H54 (cell line): Measurements from ENCODE around the gene IFT88.

Experiments
- DNase-seq: peaks from one replicate; pipeline ENCODE4 v3.0.0; 2011; ENCODE audit warnings: low spot score, mixed read lengths; ENCODE audit not compliant: insufficient read length
- FAIRE-seq: peaks from 3 replicates; lab custom pipeline; 2011; peaks lifted over from hg19 to GRCh38; lab: Jason Lieb, UNC
- POLR2A ChIP-seq: IDR thresholded peaks from 2 replicates; pipeline ENCODE4 v1.6.1; 2011; ENCODE audit warnings: low read depth, mild to moderate bottlenecking, low read length

The IFT88 gene

GRCh38 chr13:20702530-20702914 is 135.6 kb downstream of the IFT88 start:
- DNase-seq (no peak), FAIRE-seq (no peak)
- TF ChIP-seq POLR2A, result no peak

- no peak for TF ChIP-seq POLR2A
- no peak for DNase-seq
- no peak for FAIRE-seq
Observed at GRCh38 chr13:20702915-20703779, 136.2 kb downstream of the IFT88 start, which contains the start of gene IL17D. Gene IL17D, plus strand, starts transcription at chr13:20703699. Its CDS starts 303 bp downstream, at chr13:20704002.

GRCh38 chr13:20703780-20704458 is 137.0 kb downstream of the IFT88 start:
- FAIRE-seq, result no peak

GRCh38 chr13:20704459-20705069 is 137.6 kb downstream of the IFT88 start:
- DNase-seq (no peak), FAIRE-seq (no peak)
- no peak for TF ChIP-seq POLR2A

More at GRCh38 chr13:20703780-20704458, 137.0 kb downstream of the IFT88 start:
- DNase-seq, result peak; percentile 81
- TF ChIP-seq POLR2A, result peak; percentile 42; the same call in 1 of the 2 replicates

- DNase-seq (no peak), FAIRE-seq (no peak)
- TF ChIP-seq POLR2A, result no peak
Observed at GRCh38 chr13:20706661-20707060, 139.7 kb downstream of the IFT88 start.

GRCh38 chr13:20708216-20708615 is 141.3 kb downstream of the IFT88 start:
- FAIRE-seq (no peak), DNase-seq (no peak)
- no peak for TF ChIP-seq POLR2A

GRCh38 chr13:20709369-20709768 is 142.4 kb downstream of the IFT88 start:
- no peak for FAIRE-seq
- no peak for TF ChIP-seq POLR2A
- no peak for DNase-seq

- no peak for TF ChIP-seq POLR2A
- DNase-seq (no peak), FAIRE-seq (no peak)
Observed at GRCh38 chr13:20709782-20710181, 142.8 kb downstream of the IFT88 start.

GRCh38 chr13:20711301-20712044 is 144.5 kb downstream of the IFT88 start:
- no peak for DNase-seq
- no peak for TF ChIP-seq POLR2A
- no peak for FAIRE-seq

GRCh38 chr13:20713014-20713376 is 146.0 kb downstream of the IFT88 start:
- DNase-seq (no peak), FAIRE-seq (no peak)
- no peak for TF ChIP-seq POLR2A

- FAIRE-seq, result no peak
Observed at GRCh38 chr13:20713751-20714150, 146.8 kb downstream of the IFT88 start.

GRCh38 chr13:20714161-20714560 is 147.2 kb downstream of the IFT88 start:
- DNase-seq (no peak), FAIRE-seq (no peak)
- TF ChIP-seq POLR2A, result no peak

More at GRCh38 chr13:20713751-20714150, 146.8 kb downstream of the IFT88 start:
- DNase-seq, result peak; percentile 53
- no peak for TF ChIP-seq POLR2A

GRCh38 chr13:20714563-20715329 is 147.8 kb downstream of the IFT88 start:
- FAIRE-seq (no peak), DNase-seq (no peak)
- no peak for TF ChIP-seq POLR2A

- FAIRE-seq (no peak), DNase-seq (no peak)
- TF ChIP-seq POLR2A, result no peak
Observed at GRCh38 chr13:20715330-20715712, 148.4 kb downstream of the IFT88 start.
